ENCODE measurements around the gene USH1C. TPM values are rescaled to one million over a fixed set of nuclear protein-coding genes. Genes with fewer than 3 reads are reported as not detected.

USH1C gene
- total and polyA plus RNA-seq, 9 of the 15 experiments (the other 6 are each of a cell fraction or from before 2014, with no cell fraction given), result 0.04 TPM; not detected in 8

DNA sequence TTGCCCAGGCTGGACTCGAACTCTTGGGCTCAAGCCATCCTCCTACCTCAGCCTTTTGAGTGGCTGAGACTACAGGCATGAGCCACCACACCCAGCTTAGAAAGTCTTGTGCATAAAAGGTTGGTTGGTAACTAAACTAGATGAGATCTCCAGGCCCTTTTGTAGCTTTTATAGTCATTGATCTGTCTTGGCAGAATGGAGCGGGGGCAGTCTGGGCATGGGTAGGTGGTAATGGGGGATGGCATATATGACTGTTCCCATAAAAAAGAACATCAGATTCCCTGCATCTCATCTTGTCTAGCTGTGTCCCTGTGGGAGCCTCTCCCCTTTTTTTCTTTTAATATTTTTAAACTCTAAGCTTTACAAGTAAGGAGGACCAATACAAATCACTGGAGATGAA, 97.7 kb downstream of the USH1C start:
- POLR2A ChIA-PET, result interaction anchor here (0.7 kb wide), 1 partner anchor 835 kb away, joined by 3 read pairs; no protein-coding TSS in a partner anchor
- Histone ChIP-seq H3K9ac (ENCODE audit: insufficient read depth in 1 of 2, low read depth in 2 of 2, low read length in 2 of 2) (no peak overlapping the region), H3K4me2 (ENCODE audit: insufficient read depth, low read length) (no peak overlapping the region), H3K27me3 (ENCODE audit: control insufficient read depth in 2 of 2, insufficient read depth in 2 of 2, low read length in 2 of 2) (peaks cover 7 to 31% of the 10 kb centered on the region in 2 experiments; a peak in 4 of 5 replicates), H3K9me1 (ENCODE audit: control insufficient read depth, insufficient read depth, low read length) (no peaks in the 10 kb centered on the region), H4K20me1 (replicated peaks; ENCODE audit: control insufficient read depth, insufficient read depth, low read length) (no peaks in the 10 kb centered on the region; the same call in 1 of the 2 replicates), H3K27ac (ENCODE audit: extremely low read depth, low read depth, low read length) (no peak overlapping the region), H3K36me3 (ENCODE audit: control insufficient read depth, insufficient read depth, low read length) (no peaks in the 10 kb centered on the region), H3K4me3 (no peak overlapping the region), H2AFZ (ENCODE audit: low read depth, low read length) (no peak overlapping the region), H3K79me2 (ENCODE audit: control insufficient read depth, insufficient read depth, low read length) (no peaks in the 10 kb centered on the region), H3K4me1 (replicated peaks in 1 of 2; ENCODE audit: control insufficient read depth in 2 of 2, insufficient read depth in 2 of 2, low read length in 2 of 2) (no peaks in the 10 kb centered on the region), H3K9me3 (replicated peaks; ENCODE audit: control insufficient read depth, insufficient read depth, low read depth, low read length) (no peaks in the 10 kb centered on the region)
- DNase-seq (ENCODE audit: extremely low read depth in 1 of 4, low spot score in 3 of 4) (no peak), FAIRE-seq (no peak), ATAC-seq (no peak)
- WGBS (ENCODE audit: insufficient coverage, low coverage, missing lambda C conversion rate), result 7% methylated on average over 2 of the region's 2 CpGs
- in situ Hi-C loops (cut with MboI), result no loop called here
- BruUV-seq (replicated peaks), result no TSS peak
- intact Hi-C loops (cut with micrococcal nuclease), result no loop called here
- TF ChIP-seq ZNF165 (CRISPR knock-in tag; IDR thresholded peaks at IDR 0.05; ENCODE audit: borderline replicate concordance) (no peak), CREB3L1 (IDR thresholded peaks at IDR 0.05; ENCODE audit: borderline replicate concordance, low read depth) (no peak), PRPF4 (IDR thresholded peaks at IDR 0.05; ENCODE audit: insufficient read depth, low read depth, low read length, poor library complexity, severe bottlenecking) (no peak), E2F5 (CRISPR knock-in tag; IDR thresholded peaks at IDR 0.05) (no peak), TFAM (CRISPR knock-in tag; conservative IDR thresholded peaks at IDR 0.05) (no peak), SAP30 (IDR thresholded peaks at IDR 0.05; ENCODE audit: borderline replicate concordance, insufficient read depth, low read depth, low read length, poor library complexity, severe bottlenecking) (no peak), ZNF175 (CRISPR knock-in tag; IDR thresholded peaks at IDR 0.05; ENCODE audit: low read depth) (no peak), NR4A1 (CRISPR knock-in tag; IDR thresholded peaks at IDR 0.05) (no peak), NR4A1 (tag; IDR thresholded peaks at IDR 0.05) (no peak), MTA3 (IDR thresholded peaks at IDR 0.05; ENCODE audit: borderline replicate concordance) (no peak), BHLHE40 (IDR thresholded peaks at IDR 0.05; ENCODE audit: low read length) (no peak), ZNF384 (IDR thresholded peaks at IDR 0.05; ENCODE audit: low read depth, low read length) (no peak), ZNF41 (CRISPR knock-in tag; conservative IDR thresholded peaks at IDR 0.05) (no peak), SRSF9 (IDR thresholded peaks at IDR 0.05; ENCODE audit: borderline replicate concordance, low read depth, low read length) (no peak), ZNF239 (CRISPR knock-in tag; IDR thresholded peaks at IDR 0.05) (no peak), ZBTB17 (CRISPR knock-in tag; IDR thresholded peaks at IDR 0.05) (no peak)
- TF ChIP-seq, protein P1, sequence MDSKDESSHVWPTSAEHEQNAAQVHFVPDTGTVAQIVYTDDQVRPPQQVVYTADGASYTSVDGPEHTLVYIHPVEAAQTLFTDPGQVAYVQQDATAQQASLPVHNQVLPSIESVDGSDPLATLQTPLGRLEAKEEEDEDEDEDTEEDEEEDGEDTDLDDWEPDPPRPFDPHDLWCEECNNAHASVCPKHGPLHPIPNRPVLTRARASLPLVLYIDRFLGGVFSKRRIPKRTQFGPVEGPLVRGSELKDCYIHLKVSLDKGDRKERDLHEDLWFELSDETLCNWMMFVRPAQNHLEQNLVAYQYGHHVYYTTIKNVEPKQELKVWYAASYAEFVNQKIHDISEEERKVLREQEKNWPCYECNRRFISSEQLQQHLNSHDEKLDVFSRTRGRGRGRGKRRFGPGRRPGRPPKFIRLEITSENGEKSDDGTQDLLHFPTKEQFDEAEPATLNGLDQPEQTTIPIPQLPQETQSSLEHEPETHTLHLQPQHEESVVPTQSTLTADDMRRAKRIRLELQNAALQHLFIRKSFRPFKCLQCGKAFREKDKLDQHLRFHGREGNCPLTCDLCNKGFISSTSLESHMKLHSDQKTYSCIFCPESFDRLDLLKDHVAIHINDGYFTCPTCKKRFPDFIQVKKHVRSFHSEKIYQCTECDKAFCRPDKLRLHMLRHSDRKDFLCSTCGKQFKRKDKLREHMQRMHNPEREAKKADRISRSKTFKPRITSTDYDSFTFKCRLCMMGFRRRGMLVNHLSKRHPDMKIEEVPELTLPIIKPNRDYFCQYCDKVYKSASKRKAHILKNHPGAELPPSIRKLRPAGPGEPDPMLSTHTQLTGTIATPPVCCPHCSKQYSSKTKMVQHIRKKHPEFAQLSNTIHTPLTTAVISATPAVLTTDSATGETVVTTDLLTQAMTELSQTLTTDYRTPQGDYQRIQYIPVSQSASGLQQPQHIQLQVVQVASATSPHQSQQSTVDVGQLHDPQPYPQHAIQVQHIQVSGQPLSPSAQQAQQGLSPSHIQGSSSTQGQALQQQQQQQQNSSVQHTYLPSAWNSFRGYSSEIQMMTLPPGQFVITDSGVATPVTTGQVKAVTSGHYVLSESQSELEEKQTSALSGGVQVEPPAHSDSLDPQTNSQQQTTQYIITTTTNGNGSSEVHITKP (IDR thresholded peaks at IDR 0.05; ENCODE audit: partially characterized antibody), result no peak
- CTCF ChIA-PET (ENCODE audit: low intra/inter-chr PET ratio), result no interaction called here
